ENCODE results near the gene HES5. TPM values are rescaled to one million over a fixed set of nuclear protein-coding genes. Genes with fewer than 3 reads are reported as not detected.

Gene HES5
- total and polyA plus RNA-seq, 4 experiments from 2014 or later = not detected

GRCh38 chr1:2522230-2522629 is 7.8 kb downstream of the HES5 start:
- H3K27ac Mint-ChIP-seq = peak overlapping the region in 3 of 7 donors; percentile 36 to 90 (median 86)
- H3K4me1 Mint-ChIP-seq = peaks cover 29 to 51% (median 36%) of the 10 kb centered on the region in 4 donors
- ChIA-PET POLR2A (ENCODE audit: partially characterized antibody) (no interaction called here), CTCF (ENCODE audit: partially characterized antibody) (no interaction called here)
- H3K9me3 Mint-ChIP-seq = no peaks in the 10 kb centered on the region
- Histone ChIP-seq H3K4me1 (ENCODE audit: insufficient read depth, low read length) (peaks cover 43% of the 10 kb centered on the region), H3K27me3 (ENCODE audit: insufficient read depth, low read length) (no peaks in the 10 kb centered on the region), H3K4me3 (ENCODE audit: low read length in 2 of 2) (no peak overlapping the region), H3K27ac (ENCODE audit: low read depth, low read length) (peak overlapping the region; percentile 86), H3K36me3 (ENCODE audit: insufficient read depth, low read length) (peaks cover 53% of the 10 kb centered on the region), H3K9me3 (ENCODE audit: control insufficient read depth in 1 of 2, low read length in 2 of 2) (no peaks in the 10 kb centered on the region)
- intact Hi-C loops (cut with micrococcal nuclease) = no loop called here
- H3K36me3 Mint-ChIP-seq = peaks cover 18 to 39% of the 10 kb centered on the region in 2 donors
- peaks cover 0 to 2% of the 10 kb centered on the region in 2 donors for H3K27me3 Mint-ChIP-seq
- H3K4me3 Mint-ChIP-seq = no peak overlapping the region
- DNase-seq = no peak

GRCh38 chr1:2520806-2521205 is 9.3 kb downstream of the HES5 start:
- Histone ChIP-seq H3K4me1 (ENCODE audit: insufficient read depth, low read length) (peaks cover 36% of the 10 kb centered on the region), H3K36me3 (ENCODE audit: insufficient read depth, low read length) (peaks cover 67% of the 10 kb centered on the region), H3K9me3 (ENCODE audit: control insufficient read depth in 1 of 2, low read length in 2 of 2) (no peaks in the 10 kb centered on the region), H3K27me3 (ENCODE audit: insufficient read depth, low read length) (no peaks in the 10 kb centered on the region), H3K27ac (ENCODE audit: low read depth, low read length) (no peak overlapping the region), H3K4me3 (ENCODE audit: low read length in 2 of 2) (no peak overlapping the region)
- Mint-ChIP-seq H3K9me3 (no peaks in the 10 kb centered on the region), H3K27me3 (no peaks in the 10 kb centered on the region), H3K4me1 (peaks cover 25 to 45% (median 29%) of the 10 kb centered on the region in 4 donors), H3K36me3 (peaks cover 18 to 48% of the 10 kb centered on the region in 2 donors), H3K4me3 (no peak overlapping the region), H3K27ac (no peak overlapping the region)
- ChIA-PET CTCF (ENCODE audit: partially characterized antibody) (no interaction called here), POLR2A (ENCODE audit: partially characterized antibody) (interaction anchor here (1.6 kb wide), 1 partner anchor 27 kb away, joined by 7 read pairs; no protein-coding TSS in a partner anchor)
- DNase-seq = no peak
- intact Hi-C loops (cut with micrococcal nuclease) = no loop called here

- peaks cover 25 to 41% (median 27%) of the 10 kb centered on the region in 4 donors for H3K4me1 Mint-ChIP-seq
Measured at GRCh38 chr1:2520206-2520605, 9.9 kb downstream of the HES5 start.

GRCh38 chr1:2519729-2520128 is 10.3 kb downstream of the HES5 start:
- intact Hi-C loops (cut with micrococcal nuclease) = no loop called here
- H3K27ac Mint-ChIP-seq = no peak overlapping the region
- Histone ChIP-seq H3K9me3 (ENCODE audit: control insufficient read depth in 1 of 2, low read length in 2 of 2) (no peaks in the 10 kb centered on the region), H3K27me3 (ENCODE audit: insufficient read depth, low read length) (no peaks in the 10 kb centered on the region), H3K27ac (ENCODE audit: low read depth, low read length) (no peak overlapping the region), H3K4me1 (ENCODE audit: insufficient read depth, low read length) (peaks cover 26% of the 10 kb centered on the region), H3K36me3 (ENCODE audit: insufficient read depth, low read length) (peaks cover 75% of the 10 kb centered on the region), H3K4me3 (ENCODE audit: low read length in 2 of 2) (no peak overlapping the region)
- CTCF ChIA-PET (ENCODE audit: partially characterized antibody) = no interaction called here
- H3K4me1 Mint-ChIP-seq = peaks cover 21 to 36% (median 22%) of the 10 kb centered on the region in 4 donors
- no peak overlapping the region for H3K4me3 Mint-ChIP-seq
- DNase-seq = no peak
- POLR2A ChIA-PET (ENCODE audit: partially characterized antibody) = interaction anchor here (1.2 to 1.6 kb wide), 2 partner anchors 10 to 28 kb away, joined by 3 to 7 read pairs; partner anchors contain the start of gene HES5
- H3K36me3 Mint-ChIP-seq = peaks cover 18 to 52% of the 10 kb centered on the region in 2 donors
- no peaks in the 10 kb centered on the region for H3K9me3 Mint-ChIP-seq
- no peaks in the 10 kb centered on the region for H3K27me3 Mint-ChIP-seq

More at GRCh38 chr1:2520206-2520605, 9.9 kb downstream of the HES5 start:
- ChIA-PET CTCF (ENCODE audit: partially characterized antibody) (no interaction called here), POLR2A (ENCODE audit: partially characterized antibody) (interaction anchor here (1.2 to 1.6 kb wide), 2 partner anchors 9 to 27 kb away, joined by 3 to 7 read pairs; partner anchors contain the start of gene HES5)
- Mint-ChIP-seq H3K4me3 (no peak overlapping the region), H3K36me3 (peaks cover 18 to 52% of the 10 kb centered on the region in 2 donors), H3K9me3 (no peaks in the 10 kb centered on the region), H3K27ac (no peak overlapping the region), H3K27me3 (no peaks in the 10 kb centered on the region)
- Histone ChIP-seq H3K36me3 (ENCODE audit: insufficient read depth, low read length) (peaks cover 71% of the 10 kb centered on the region), H3K4me3 (ENCODE audit: low read length in 2 of 2) (no peak overlapping the region), H3K27me3 (ENCODE audit: insufficient read depth, low read length) (no peaks in the 10 kb centered on the region), H3K4me1 (ENCODE audit: insufficient read depth, low read length) (peaks cover 30% of the 10 kb centered on the region), H3K9me3 (ENCODE audit: control insufficient read depth in 1 of 2, low read length in 2 of 2) (no peaks in the 10 kb centered on the region), H3K27ac (ENCODE audit: low read depth, low read length) (no peak overlapping the region)
- intact Hi-C loops (cut with micrococcal nuclease) = no loop called here
- no peak for DNase-seq

- Mint-ChIP-seq H3K9me3 (no peaks in the 10 kb centered on the region), H3K4me3 (no peak overlapping the region), H3K27me3 (no peaks in the 10 kb centered on the region), H3K27ac (no peak overlapping the region), H3K4me1 (peaks cover 16 to 30% (median 17%) of the 10 kb centered on the region in 4 donors), H3K36me3 (peaks cover 18 to 49% of the 10 kb centered on the region in 2 donors)
- Histone ChIP-seq H3K27me3 (ENCODE audit: insufficient read depth, low read length) (no peaks in the 10 kb centered on the region), H3K4me1 (ENCODE audit: insufficient read depth, low read length) (peaks cover 20% of the 10 kb centered on the region), H3K36me3 (ENCODE audit: insufficient read depth, low read length) (peaks cover 77% of the 10 kb centered on the region), H3K4me3 (ENCODE audit: low read length in 2 of 2) (no peak overlapping the region), H3K27ac (ENCODE audit: low read depth, low read length) (no peak overlapping the region), H3K9me3 (ENCODE audit: control insufficient read depth in 1 of 2, low read length in 2 of 2) (no peaks in the 10 kb centered on the region)
- no peak for DNase-seq
- ChIA-PET POLR2A (ENCODE audit: partially characterized antibody) (interaction anchor here (1.2 to 1.6 kb wide), 2 partner anchors 10 to 28 kb away, joined by 3 to 7 read pairs; partner anchors contain the start of gene HES5), CTCF (ENCODE audit: partially characterized antibody) (no interaction called here)
- intact Hi-C loops (cut with micrococcal nuclease) = no loop called here
Measured at GRCh38 chr1:2519029-2519685, 10.9 kb downstream of the HES5 start.

GRCh38 chr1:2518528-2518927 is 11.5 kb downstream of the HES5 start:
- peaks cover 18 to 50% of the 10 kb centered on the region in 2 donors for H3K36me3 Mint-ChIP-seq
- intact Hi-C loops (cut with micrococcal nuclease) = no loop called here
- peaks cover 84% of the 10 kb centered on the region for H3K36me3 ChIP-seq (ENCODE audit: insufficient read depth, low read length)
- H3K27me3 ChIP-seq (ENCODE audit: insufficient read depth, low read length) = no peaks in the 10 kb centered on the region
- peaks cover 11 to 24% (median 13%) of the 10 kb centered on the region in 4 donors for H3K4me1 Mint-ChIP-seq
- no peak overlapping the region for H3K4me3 ChIP-seq (ENCODE audit: low read length in 2 of 2)
- DNase-seq = no peak
- no peaks in the 10 kb centered on the region for H3K9me3 ChIP-seq (ENCODE audit: control insufficient read depth in 1 of 2, low read length in 2 of 2)
- H3K27me3 Mint-ChIP-seq = no peaks in the 10 kb centered on the region
- peaks cover 14% of the 10 kb centered on the region for H3K4me1 ChIP-seq (ENCODE audit: insufficient read depth, low read length)
- ChIA-PET POLR2A (ENCODE audit: partially characterized antibody) (interaction anchor here (1.0 kb wide), 2 partner anchors 15 to 103 kb away, joined by 3 read pairs; no protein-coding TSS in a partner anchor), CTCF (ENCODE audit: partially characterized antibody) (no interaction called here)
- no peak overlapping the region for H3K27ac Mint-ChIP-seq
- H3K9me3 Mint-ChIP-seq = no peaks in the 10 kb centered on the region
- H3K27ac ChIP-seq (ENCODE audit: low read depth, low read length) = no peak overlapping the region
- H3K4me3 Mint-ChIP-seq = no peak overlapping the region

GRCh38 chr1:2517966-2518365 is 12.1 kb downstream of the HES5 start:
- H3K9me3 ChIP-seq (ENCODE audit: control insufficient read depth in 1 of 2, low read length in 2 of 2) = no peaks in the 10 kb centered on the region
- ChIA-PET CTCF (ENCODE audit: partially characterized antibody) (no interaction called here), POLR2A (ENCODE audit: partially characterized antibody) (interaction anchor here (1.0 kb wide), 2 partner anchors 15 to 102 kb away, joined by 3 read pairs; no protein-coding TSS in a partner anchor)
- intact Hi-C loops (cut with micrococcal nuclease) = no loop called here
- no peaks in the 10 kb centered on the region for H3K27me3 ChIP-seq (ENCODE audit: insufficient read depth, low read length)
- Mint-ChIP-seq H3K27ac (no peak overlapping the region), H3K4me3 (no peak overlapping the region), H3K36me3 (peaks cover 18 to 51% of the 10 kb centered on the region in 2 donors), H3K27me3 (no peaks in the 10 kb centered on the region), H3K4me1 (peaks cover 5 to 18% (median 8%) of the 10 kb centered on the region in 4 donors), H3K9me3 (no peaks in the 10 kb centered on the region)
- H3K4me3 ChIP-seq (ENCODE audit: low read length in 2 of 2) = no peak overlapping the region
- H3K27ac ChIP-seq (ENCODE audit: low read depth, low read length) = no peak overlapping the region
- peaks cover 89% of the 10 kb centered on the region for H3K36me3 ChIP-seq (ENCODE audit: insufficient read depth, low read length)
- H3K4me1 ChIP-seq (ENCODE audit: insufficient read depth, low read length) = peaks cover 8% of the 10 kb centered on the region
- no peak for DNase-seq

All from CD4-positive, alpha-beta memory T cell (primary cell).